ENCODE data around the gene APOLD1. TPM values are rescaled to one million over a fixed set of nuclear protein-coding genes. Genes with fewer than 3 reads are reported as not detected.

The APOLD1 gene
- total and polyA plus RNA-seq, 2 of the 4 experiments (the other 2 are of a cell fraction), result 2.3 to 4.5 TPM

DNA sequence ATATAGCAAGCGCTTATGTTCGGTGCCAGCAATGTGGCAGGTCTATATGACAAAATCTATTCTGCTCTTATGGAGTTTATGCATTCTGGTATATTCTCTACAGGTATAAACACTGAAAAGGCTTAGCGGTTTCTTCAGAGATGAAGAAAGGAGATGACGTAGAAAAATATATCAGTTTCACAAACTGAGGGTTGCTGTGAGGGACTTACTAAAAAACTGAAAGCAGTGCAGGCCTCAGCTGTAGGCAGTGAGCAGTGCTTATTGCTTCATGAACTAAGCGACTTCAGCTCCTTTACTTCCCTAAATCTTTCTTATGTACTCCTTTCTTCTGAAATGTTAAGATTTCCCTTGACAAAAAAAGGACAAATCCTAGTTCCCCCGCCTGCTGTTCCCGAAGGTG is 32.2 kb downstream of the APOLD1 start:
- CTCF ChIA-PET, result no interaction called here
- Histone ChIP-seq H3K14ac (replicated peaks; ENCODE audit: low read depth, low read length) (no peak overlapping the region), H4K91ac (ENCODE audit: insufficient read depth, low read depth, low read length) (peak overlapping the region; percentile 47), H3K4me1 (ENCODE audit: control insufficient read depth, insufficient read depth, low read length) (peaks cover 20% of the 10 kb centered on the region), H2BK15ac (ENCODE audit: low read depth, low read length) (peak overlapping the region; percentile 34; the same call in 1 of the 3 replicates), H2BK5ac (ENCODE audit: low read depth, low read length, poor library complexity, severe bottlenecking) (peak overlapping the region; percentile 51), H3K79me1 (ENCODE audit: low read depth in 1 of 2, low read length in 2 of 2) (peaks cover 24 to 66% of the 10 kb centered on the region in 2 experiments), H3K9me1 (ENCODE audit: insufficient read depth, low read length) (peaks cover 9% of the 10 kb centered on the region), H2AK9ac (replicated peaks; ENCODE audit: low read depth, low read length, poor library complexity) (no peak overlapping the region), H3K4me2 (ENCODE audit: low read depth, low read length) (no peak overlapping the region), H3K9me3 (ENCODE audit: control insufficient read depth, insufficient read depth, low read length) (no peaks in the 10 kb centered on the region), H3K56ac (ENCODE audit: extremely low read depth, insufficient read depth, low read length) (no peak overlapping the region), H3K18ac (ENCODE audit: low read depth, low read length) (peak overlapping the region; percentile 21; the same call in 1 of the 2 replicates), H2AK5ac (ENCODE audit: low read depth, low read length) (peak overlapping the region; percentile 54; the same call in 1 of the 2 replicates), H3K4ac (ENCODE audit: low read depth, low read length) (peak overlapping the region; percentile 44), H3K27me3 (ENCODE audit: control insufficient read depth, insufficient read depth, low read length) (no peaks in the 10 kb centered on the region), H3K36me3 (ENCODE audit: control insufficient read depth, insufficient read depth, low read length) (peaks cover 8% of the 10 kb centered on the region), H2BK20ac (ENCODE audit: low read depth, low read length) (no peak overlapping the region), H3K27ac (ENCODE audit: insufficient read depth, low read length) (peak overlapping the region; percentile 27; the same call in 1 of the 2 replicates), H4K5ac (ENCODE audit: low read depth, low read length) (no peak overlapping the region; the same call in 1 of the 2 replicates), H3K23ac (ENCODE audit: low read depth, low read length) (peak overlapping the region; percentile 18), H3K4me3 (ENCODE audit: insufficient read depth, low read depth, low read length) (no peak overlapping the region), H4K20me1 (ENCODE audit: insufficient read depth, low read length) (peaks cover 7% of the 10 kb centered on the region; the same call in 1 of the 2 replicates), H4K8ac (ENCODE audit: low read depth in 2 of 2, low read length in 2 of 2) (peak overlapping the region in 1 of 2 experiments; percentile 38; a peak in 2 of 4 replicates), H2AFZ (replicated peaks; ENCODE audit: low read length, poor library complexity) (no peak overlapping the region), H3K9ac (ENCODE audit: low read depth, low read length) (no peak overlapping the region), H2BK120ac (ENCODE audit: low read depth, low read length) (0 out of 2 replicates have a peak overlapping the region, but pooled peaks have one; percentile 2)
- ATAC-seq (ENCODE audit: low read depth) (no peak), DNase-seq (no peak)
- no TSS peak for BruUV-seq (replicated peaks)
- 100% methylated on average over 2 of the region's 7 CpGs; no CpG with 5 or more reads in 1 of the 2 experiments for WGBS, 2 experiments (ENCODE audit: extremely low coverage in 2 of 2, insufficient read length in 1 of 2)
- no peak for TF ChIP-seq RAD21 (IDR thresholded peaks at IDR 0.05; ENCODE audit: low read length)
- no peak for TF ChIP-seq CTCF (conservative IDR thresholded peaks at IDR 0.05; ENCODE audit: low read depth, low read length)
- TF ChIP-seq RFX5 (IDR thresholded peaks at IDR 0.05; ENCODE audit: low read depth, low read length), result no peak
- TF ChIP-seq RCOR1 (IDR thresholded peaks at IDR 0.05; ENCODE audit: insufficient replicate concordance, low read length), result no peak
- intact Hi-C loops (cut with micrococcal nuclease), result loop anchor here (5.0 kb wide), 1 partner anchor 90 kb away; no protein-coding TSS in a partner anchor
- dilution Hi-C loops (cut with HindIII; ENCODE audit: low sequenced_read_pairs, unreplicated experiment), result no loop called here
- POLR2A ChIA-PET (ENCODE audit: unreplicated experiment), result no interaction called here
- in situ Hi-C loops (cut with MboI; ENCODE audit: low sequenced_read_pairs), result no loop called here

Measured in IMR-90 (cell line).